NCI-H2107 treated with DMSO at 0.1 percent for 48 hours (cell line): ENCODE data around the gene CDH12.
"Not testable (repeated sequence)": the region's sequence is repeated elsewhere in the genome, so short reads cannot be mapped to it uniquely, and the experiment has no call there.

ENCODE experiments used
- DNase-seq: peaks from one replicate; lab custom pipeline; 2025; ENCODE audit not compliant: unreplicated experiment; lab: John Stamatoyannopoulos, UW

Gene CDH12

GRCh38 chr5:22662391-22662790 lies 190.8 kb downstream of the CDH12 start:
- DNase-seq, result no peak

- no peak for DNase-seq
Measured at GRCh38 chr5:22651355-22651754, 201.8 kb downstream of the CDH12 start.

DNA sequence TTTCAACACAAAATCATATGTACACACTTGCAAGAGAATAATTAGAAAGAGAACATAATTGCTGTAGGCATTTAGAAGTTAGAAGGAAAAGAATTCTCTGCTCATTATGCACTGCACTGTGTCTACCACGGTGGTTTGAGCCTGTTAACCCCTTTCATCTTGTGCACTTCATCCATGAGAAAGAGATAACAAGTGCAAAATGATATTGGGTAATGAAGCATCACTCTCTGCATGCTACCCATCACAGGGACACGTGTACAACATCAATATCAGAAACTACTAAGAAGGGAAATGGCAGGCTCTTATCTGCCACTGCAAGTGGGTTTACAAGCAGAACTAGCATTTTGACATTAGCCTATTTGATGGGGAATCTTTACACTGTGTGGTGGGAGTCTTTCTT lies 202.6 kb downstream of the CDH12 start:
- DNase-seq, result no peak

DNA sequence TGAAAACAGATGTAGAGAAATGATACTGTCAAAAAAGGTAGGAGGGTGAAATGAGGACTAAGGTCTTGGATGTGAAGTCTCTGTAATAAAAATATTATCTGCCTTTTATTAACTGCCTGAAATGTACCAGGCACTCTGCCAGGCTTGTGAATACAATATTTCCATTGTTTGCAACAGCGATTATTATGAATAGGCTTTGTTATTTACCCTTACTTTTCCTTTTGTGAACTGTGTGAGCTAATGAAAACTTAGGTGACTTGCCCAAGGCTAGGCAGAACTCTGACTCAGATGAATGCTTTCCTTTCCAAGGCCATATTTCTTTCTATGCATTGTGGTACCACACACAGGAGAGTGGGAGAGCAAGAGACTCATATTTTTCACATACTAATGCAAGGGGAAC lies 204.1 kb downstream of the CDH12 start:
- no peak for DNase-seq

- no peak for DNase-seq
Measured at GRCh38 chr5:22644859-22645258, 208.3 kb downstream of the CDH12 start.

GRCh38 chr5:22643356-22643755 lies 209.8 kb downstream of the CDH12 start:
- no peak for DNase-seq

DNA sequence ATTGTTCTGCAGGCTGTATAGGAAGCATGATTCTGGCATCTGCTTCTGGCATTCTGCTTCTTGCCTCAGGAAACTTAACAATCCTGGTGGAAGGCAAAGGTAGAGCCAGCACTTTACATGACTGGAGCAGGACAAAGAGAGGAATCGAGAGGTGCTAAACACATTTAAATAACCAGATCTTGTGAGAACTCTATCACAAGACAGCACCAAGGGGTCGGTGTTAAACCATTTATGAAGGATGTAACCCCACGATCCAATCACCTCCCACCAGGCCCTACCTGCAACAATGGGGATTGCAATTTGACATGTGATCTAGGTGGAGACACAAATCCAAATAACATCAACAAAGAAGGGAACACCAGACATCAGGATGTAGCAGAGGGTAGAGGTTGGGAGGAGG lies 221.5 kb downstream of the CDH12 start:
- DNase-seq, result no peak

GRCh38 chr5:22627029-22627428 lies 226.1 kb downstream of the CDH12 start:
- DNase-seq, result no peak

- DNase-seq, result no peak
Measured at GRCh38 chr5:22625451-22625850, 227.7 kb downstream of the CDH12 start.

GRCh38 chr5:22621084-22621483 lies 232.1 kb downstream of the CDH12 start:
- DNase-seq, result no peak

DNA sequence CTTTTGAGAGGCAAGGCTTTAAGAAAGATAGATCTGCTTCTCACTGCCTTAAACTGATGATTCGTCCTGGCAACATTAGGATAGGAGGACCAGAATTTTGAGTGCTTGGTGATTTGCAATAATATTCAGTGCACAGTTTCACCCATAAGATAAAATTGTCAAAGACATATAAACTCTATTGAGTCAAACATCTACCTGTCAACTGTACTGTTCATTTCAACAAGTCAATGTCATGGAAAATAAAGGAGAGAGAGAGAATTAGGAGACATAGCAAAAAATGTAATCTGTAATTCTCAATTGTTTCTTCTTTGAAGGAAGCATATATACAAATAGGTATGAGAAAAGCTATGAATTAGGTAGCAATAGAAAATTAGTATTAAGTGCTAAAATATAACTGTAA lies 237.2 kb downstream of the CDH12 start:
- no peak for DNase-seq

DNA sequence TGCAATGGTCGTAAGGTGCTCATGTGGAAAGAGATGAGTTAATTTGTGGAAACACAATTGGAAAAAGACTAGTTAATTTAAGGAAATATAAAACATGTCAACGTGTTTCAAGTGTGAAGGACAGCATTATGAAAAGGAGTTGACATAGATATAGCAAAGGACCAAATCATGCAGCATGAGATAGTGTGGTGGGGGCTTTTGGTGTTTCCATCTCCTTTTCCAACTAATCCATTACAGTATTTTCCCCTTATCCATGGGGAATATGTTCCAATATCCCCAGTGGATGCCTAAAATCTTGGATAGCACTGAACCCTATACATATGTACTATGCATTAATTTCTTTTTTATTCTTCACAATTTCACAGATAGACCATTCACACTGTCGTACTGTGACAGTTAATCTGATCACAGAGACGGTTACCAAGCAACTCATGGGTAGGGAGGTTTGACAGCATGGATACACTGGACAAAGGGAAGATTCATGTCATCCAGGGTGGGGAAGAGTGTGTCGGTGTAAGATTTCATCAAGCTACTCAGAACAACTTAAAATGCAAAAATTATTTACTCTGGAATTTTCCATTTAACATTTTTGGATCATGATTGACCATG lies 238.6 kb downstream of the CDH12 start:
- no peak for DNase-seq

- no peak for DNase-seq
Measured at GRCh38 chr5:22612928-22613327, 240.2 kb downstream of the CDH12 start.

DNA sequence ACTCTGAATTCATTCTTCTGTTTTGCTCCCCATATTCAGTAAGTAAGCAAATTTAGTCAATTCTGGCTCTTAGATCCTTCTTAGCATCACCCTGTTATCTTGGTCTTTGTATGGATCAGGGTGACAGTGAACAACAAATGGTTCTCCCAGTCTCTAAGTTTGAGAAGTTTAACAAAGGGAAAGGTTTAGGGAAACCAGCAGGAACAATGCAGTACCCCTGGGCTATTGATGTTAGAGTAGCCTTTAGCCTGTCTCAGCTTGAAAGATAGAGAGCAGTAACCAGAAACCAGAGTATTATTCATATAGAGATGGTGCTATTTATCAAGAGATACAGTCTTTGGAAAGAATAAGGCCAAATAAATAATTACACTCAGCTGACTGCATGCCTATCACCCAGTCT lies 241.8 kb downstream of the CDH12 start:
- no peak for DNase-seq

GRCh38 chr5:22607498-22607897 lies 245.6 kb downstream of the CDH12 start:
- DNase-seq, result not testable (repeated sequence)

DNA sequence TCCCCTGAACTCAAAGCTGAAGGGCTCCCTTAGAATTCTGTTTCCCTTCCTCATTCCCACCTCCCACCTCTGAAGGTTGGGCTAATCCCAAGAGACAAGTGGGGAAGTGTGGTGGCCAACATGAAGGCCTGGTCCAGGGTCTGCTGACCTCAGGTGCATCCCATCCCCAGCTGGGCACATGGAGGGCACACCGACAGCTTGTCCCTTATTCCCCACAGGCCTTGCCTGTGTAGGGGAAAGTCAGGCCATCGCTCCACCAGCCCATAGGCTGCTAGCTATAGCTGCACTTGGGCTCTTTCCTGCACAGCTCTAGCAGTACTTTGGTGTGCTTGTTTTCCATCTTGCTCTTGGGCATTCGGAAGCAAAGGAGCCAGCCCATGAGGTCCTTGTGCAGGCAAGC lies 247.7 kb downstream of the CDH12 start:
- no peak for DNase-seq

- no peak for DNase-seq
Measured at GRCh38 chr5:22604711-22605110, 248.4 kb downstream of the CDH12 start.

DNA sequence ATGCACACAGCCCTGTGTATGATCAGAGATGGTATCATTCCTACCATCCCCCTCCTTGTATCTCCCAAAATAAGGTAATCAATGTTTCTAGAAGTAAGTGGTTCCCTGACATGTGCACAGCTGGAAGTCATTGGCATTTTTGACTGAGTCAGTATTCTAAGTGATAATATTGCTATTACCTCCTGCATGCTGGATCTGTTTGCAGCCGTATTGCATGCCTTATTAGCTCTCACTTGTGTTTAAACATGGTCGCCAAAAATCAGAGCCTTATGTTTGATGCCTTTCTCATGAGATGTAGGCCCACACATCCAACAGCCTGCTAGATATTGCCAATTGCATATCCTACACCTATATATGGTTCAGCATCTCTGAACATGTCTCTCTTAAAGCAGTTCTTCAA lies 254.3 kb downstream of the CDH12 start:
- no peak for DNase-seq

DNA sequence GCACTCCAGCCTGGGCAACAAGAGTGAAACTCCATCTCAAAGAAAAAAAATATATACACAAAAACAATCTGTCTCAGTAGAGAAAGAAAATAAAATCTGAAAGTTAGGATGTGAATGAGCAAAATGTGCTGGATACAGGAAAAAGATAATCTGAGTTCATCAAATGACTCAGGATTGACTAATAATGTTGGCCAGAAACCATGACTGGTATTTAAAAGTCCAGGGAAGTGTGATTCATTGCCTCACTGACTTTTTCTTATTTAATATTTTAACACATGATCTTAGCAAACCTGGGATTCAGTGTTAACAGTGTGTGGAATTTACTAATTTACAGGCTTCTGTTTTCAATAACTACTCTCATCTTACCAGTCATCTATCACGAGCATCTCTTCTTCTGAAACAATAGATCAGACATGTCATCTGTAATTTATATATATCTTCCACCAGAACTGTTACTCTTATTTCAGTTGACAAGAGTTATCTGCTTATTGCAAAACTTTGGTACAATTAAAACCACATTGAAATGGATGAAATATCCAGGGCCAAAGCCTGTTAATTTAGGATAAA lies 256.7 kb downstream of the CDH12 start:
- DNase-seq, result no peak

- DNase-seq, result no peak
Measured at GRCh38 chr5:22594491-22594890, 258.7 kb downstream of the CDH12 start.

DNA sequence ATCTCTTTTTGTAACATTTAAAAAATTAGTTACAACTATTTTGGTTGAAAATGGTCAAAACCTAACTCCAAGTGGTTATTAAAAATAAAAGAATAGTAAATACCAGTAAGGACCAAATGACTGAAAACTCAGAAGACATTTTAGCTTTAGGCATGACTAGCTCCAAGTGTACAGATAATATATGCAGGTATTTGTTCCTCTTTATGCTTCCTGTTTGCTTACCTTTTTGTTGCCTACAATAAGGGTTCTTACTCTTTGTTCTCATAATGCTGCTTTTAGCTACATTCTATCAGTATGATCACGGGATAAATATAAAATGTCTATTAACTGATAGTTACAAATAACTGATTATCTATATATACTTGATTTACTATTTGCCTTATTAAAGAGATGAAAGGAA lies 259.6 kb downstream of the CDH12 start:
- DNase-seq, result no peak

- no peak for DNase-seq
Measured at GRCh38 chr5:22591461-22591860, 261.7 kb downstream of the CDH12 start.

- DNase-seq, result no peak
Measured at GRCh38 chr5:22590677-22591268, 262.4 kb downstream of the CDH12 start.
